Retinal pigment epithelial cell (primary cell): ENCODE results near the gene WDFY3.

Experiments used
- DNase-seq: peaks from one replicate; pipeline ENCODE4 v3.0.0-alpha.2; 2010; ENCODE audit warnings: low read depth
- H3K4me3 ChIP-seq: 2 replicates; pipeline ENCODE4 v1.5.1; 2011; ENCODE audit warnings: mild to moderate bottlenecking, low read length, control low read depth, moderate library complexity
- CTCF ChIP-seq: conservative IDR thresholded peaks from 2 replicates; pipeline ENCODE4 v1.5.1; 2011; ENCODE audit warnings: low read depth, low read length, control low read depth, inconsistent platforms

The WDFY3 gene

GRCh38 chr4:84948056-84948455, 18.4 kb downstream of the WDFY3 start:
- DNase-seq = no peak
- H3K4me3 ChIP-seq = no peak overlapping the region
- TF ChIP-seq CTCF = no peak

DNA sequence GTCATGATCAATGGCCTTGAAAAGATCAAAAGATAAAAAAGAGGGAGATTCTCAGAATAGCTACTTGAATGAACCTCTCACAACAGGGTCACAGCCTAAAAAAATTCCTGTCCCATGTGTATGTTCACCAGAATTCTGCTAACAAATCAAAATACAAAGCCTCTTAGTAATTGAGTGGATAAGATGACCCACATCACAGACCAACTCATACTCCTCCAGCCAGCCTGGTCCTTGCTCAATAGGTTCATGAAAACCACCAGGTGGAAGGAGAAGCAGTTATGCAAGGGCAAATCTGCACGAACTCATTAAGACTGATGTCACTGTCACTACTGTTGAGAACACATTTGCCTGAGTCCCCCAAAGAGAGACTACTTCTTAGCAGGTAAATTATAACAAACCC, 21.5 kb downstream of the WDFY3 start:
- no peak for TF ChIP-seq CTCF
- no peak for DNase-seq

DNA sequence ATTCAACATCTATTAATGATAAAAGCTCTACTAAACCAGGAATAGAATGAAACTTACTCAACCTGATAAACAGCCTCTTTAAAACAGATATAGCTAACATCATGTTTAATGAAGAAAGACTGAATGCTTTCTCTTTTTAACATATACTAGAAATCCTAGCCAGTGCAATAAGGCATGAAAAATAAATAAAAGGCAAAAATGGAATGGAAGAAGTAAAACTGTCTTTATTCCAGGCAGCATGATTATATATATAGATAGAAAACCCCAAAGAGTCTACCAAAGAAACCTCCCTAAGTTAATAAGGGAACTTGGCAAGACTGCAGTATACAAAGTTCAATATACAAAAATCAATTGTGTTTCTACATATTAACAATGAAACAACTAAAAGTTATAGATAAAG, 25.5 kb downstream of the WDFY3 start:
- DNase-seq = no peak
- H3K4me3 ChIP-seq = no peak overlapping the region
- TF ChIP-seq CTCF = no peak

More for the DNA sequence above, 21.5 kb downstream of the WDFY3 start:
- no peak overlapping the region for H3K4me3 ChIP-seq

- no peak overlapping the region for H3K4me3 ChIP-seq
- no peak for DNase-seq
- no peak for TF ChIP-seq CTCF
Observed at GRCh38 chr4:84939113-84939512, 27.4 kb downstream of the WDFY3 start.

DNA sequence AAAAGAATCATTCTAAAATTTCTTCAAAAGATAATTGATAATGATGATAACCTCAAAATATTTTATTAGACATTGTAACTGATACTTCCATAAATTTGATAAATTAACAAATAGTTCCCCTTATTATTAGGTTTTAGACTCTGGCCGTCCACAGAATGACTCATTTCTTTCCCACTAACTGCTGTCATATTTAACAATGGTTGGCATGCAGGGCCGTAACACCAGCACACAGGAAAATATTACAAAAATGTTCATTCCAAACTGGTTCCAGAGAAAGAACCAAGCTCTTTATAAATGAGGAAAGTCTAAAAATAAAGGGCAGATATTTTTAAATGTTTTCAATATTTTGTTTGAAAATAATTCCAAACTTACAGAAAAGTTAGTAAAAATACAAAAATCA, 28.2 kb downstream of the WDFY3 start:
- no peak overlapping the region for H3K4me3 ChIP-seq
- no peak for TF ChIP-seq CTCF
- no peak for DNase-seq

- no peak overlapping the region for H3K4me3 ChIP-seq
Observed at GRCh38 chr4:84937381-84937977, 29.0 kb downstream of the WDFY3 start.

More at GRCh38 chr4:84937381-84937977, 29.0 kb downstream of the WDFY3 start:
- TF ChIP-seq CTCF = no peak
- DNase-seq = no peak
